Pancreas (tissue), 10 donors: Measurements from ENCODE around the gene IL26. TPM values are rescaled to one million over a fixed set of nuclear protein-coding genes. Genes with fewer than 3 reads are reported as not detected.

Source experiments
- ATAC-seq, 4 donors: fragments of 200-7000 bp; cut with Tn5 transposase; one replicate each; pipeline versions ENCODE4 v1.8.0 to v1.9.1; 2020; ENCODE audit warnings: mild to moderate bottlenecking in 4 of 4, moderate library complexity in 4 of 4
- DNase-seq, 6 donors: peaks; one replicate each; pipeline ENCODE4 v3.0.0-alpha.2; 2020
- FAIRE-seq: peaks from 2 replicates; lab custom pipeline; 2012; peaks lifted over from hg19 to GRCh38; lab: Jason Lieb, UNC
- H3K27ac ChIP-seq, 4 donors: fragments of 200-600 bp; sonication (generic); 1 replicate in 3 of 4; 2 replicates in 1 of 4; pipeline versions ENCODE4 v1.5.0 to v1.8.0; 2020
- H3K27me3 ChIP-seq, 4 donors: fragments of 200-600 bp; one replicate each; pipeline ENCODE4 v1.8.0; 2021
- H3K36me3 ChIP-seq, 3 donors: fragments of 200-600 bp; sonication (generic) in 1 of 3; one replicate each; pipeline versions ENCODE4 v1.5.0 to v1.8.0; 2020 to 2021
- H3K4me1 ChIP-seq, 3 donors: fragments of 200-600 bp; one replicate each; pipeline ENCODE4 v1.8.0; 2021
- H3K4me3 ChIP-seq, 4 donors: fragments of 200-600 bp; sonication (generic) in 2 of 4; one replicate each; pipeline versions ENCODE4 v1.5.0 to v1.8.0; 2020 to 2021
- H3K9me3 ChIP-seq, 4 donors: fragments of 200-600 bp; one replicate each; pipeline ENCODE4 v1.8.0; 2021
- CTCF ChIP-seq, 4 donors: fragments of 200-600 bp; sonication (generic) in 3 of 4; IDR thresholded peaks; one replicate each; pipeline versions ENCODE4 v1.5.0 to v1.8.0; 2021; ENCODE audit warnings: antibody characterized with exemption in 4 of 4
- WGBS, 2 donors: extraction: QIAGEN DNeasy Blood & Tissue Kit; methylation state at CpG; one replicate each; pipeline ENCODE4 v1.1.7; 2013; 5-methylcytosine and 5-hydroxymethylcytosine counted together
- intact Hi-C, 3 donors: fragments of 100-400 bp; cut with DNase I; formaldehyde crosslinking; loops; one replicate each; pipeline versions ENCODE4 v1.11.1 to v1.14.2; 2022
- polyA plus RNA-seq, 2 donors: library from polyadenylated mRNA; stranded (reverse); fragments of 200-250 nt; gene quantifications; one replicate each; pipeline ENCODE4 v1.2.3, GENCODE V29; 2013
- total RNA-seq, 6 donors: library from RNA; stranded (reverse); fragmentation: NEBNext Ultra II Directional in 4 of 6; extraction: Animal tissue kit (Norgen Biotek cat#: 25700) in 4 of 6; gene quantifications; one replicate each; pipeline versions ENCODE4 v1.2.1 to v1.2.4, GENCODE V29; 2021 to 2023
- donor health status: healthy with polysubstance abuse.
- donor health status: DM: no; HTN: no; CAD: no; lungs with moderate emphysema.
- donor health status: DM: no; HTN: no; CAD: no.
- donor health status: control.
- donor health status: control.
- donor health status: Bipolar disorder and iron deficiency.
- donor health status: DM: yes; HTN: yes; CAD: no.
- donor health status: DM: no; HTN: no; CAD: no.
- donor health status: DM: no; HTN: no; CAD: no.
- donor health status: DM: yes; HTN: yes; CAD: no.

IL26 gene
- total and polyA plus RNA-seq, 8 donors = not detected

- H3K9me3 ChIP-seq = no peaks in the 10 kb centered on the region
- no peak for DNase-seq
- intact Hi-C loops = no loop called here
- peak; percentile 65 to 92 (median 74) for ATAC-seq
- H3K27me3 ChIP-seq = no peaks in the 10 kb centered on the region
- no peak for TF ChIP-seq CTCF (IDR thresholded peaks at IDR 0.05)
- FAIRE-seq = no peak
- H3K36me3 ChIP-seq = no peaks in the 10 kb centered on the region
- no peak overlapping the region for H3K4me3 ChIP-seq
- H3K4me1 ChIP-seq = no peaks in the 10 kb centered on the region
- 38 to 41% methylated on average over 3 of the region's 3 CpGs for WGBS, 2 donors
- no peak overlapping the region for H3K27ac ChIP-seq
Measured at GRCh38 chr12:68180792-68181744, 44.5 kb downstream of the IL26 start.

- no peaks in the 10 kb centered on the region for H3K9me3 ChIP-seq
- no peaks in the 10 kb centered on the region for H3K36me3 ChIP-seq
- H3K27me3 ChIP-seq = no peaks in the 10 kb centered on the region
- DNase-seq (no peak), ATAC-seq (no peak), FAIRE-seq (no peak)
- intact Hi-C loops = no loop called here
- no peaks in the 10 kb centered on the region for H3K4me1 ChIP-seq
- TF ChIP-seq CTCF (IDR thresholded peaks at IDR 0.05) = no peak
- H3K4me3 ChIP-seq = no peak overlapping the region
- no peak overlapping the region for H3K27ac ChIP-seq
- 74 to 86% methylated on average over 3 of the region's 3 CpGs for WGBS, 2 donors
Measured at GRCh38 chr12:68178774-68179439, 46.7 kb downstream of the IL26 start.

- Histone ChIP-seq H3K36me3 (no peaks in the 10 kb centered on the region), H3K4me1 (no peaks in the 10 kb centered on the region), H3K9me3 (no peaks in the 10 kb centered on the region), H3K27ac (no peak overlapping the region), H3K4me3 (no peak overlapping the region), H3K27me3 (no peaks in the 10 kb centered on the region)
- no peak for DNase-seq
- no peak for FAIRE-seq
- intact Hi-C loops = no loop called here
- ATAC-seq = no peak
- TF ChIP-seq CTCF (IDR thresholded peaks at IDR 0.05) = no peak
Measured at GRCh38 chr12:68178184-68178583, 47.4 kb downstream of the IL26 start.

GRCh38 chr12:68177562-68177961 is 48.0 kb downstream of the IL26 start:
- DNase-seq (no peak), ATAC-seq (no peak), FAIRE-seq (no peak)
- Histone ChIP-seq H3K27ac (no peak overlapping the region), H3K4me3 (no peak overlapping the region), H3K27me3 (no peaks in the 10 kb centered on the region), H3K4me1 (no peaks in the 10 kb centered on the region), H3K36me3 (no peaks in the 10 kb centered on the region), H3K9me3 (no peaks in the 10 kb centered on the region)
- 86 to 95% methylated on average over 2 of the region's 2 CpGs for WGBS, 2 donors
- TF ChIP-seq CTCF (IDR thresholded peaks at IDR 0.05) = no peak
- intact Hi-C loops = no loop called here

- no peak for FAIRE-seq
- Histone ChIP-seq H3K27ac (no peak overlapping the region), H3K27me3 (no peaks in the 10 kb centered on the region), H3K36me3 (no peaks in the 10 kb centered on the region), H3K4me1 (no peaks in the 10 kb centered on the region), H3K4me3 (no peak overlapping the region), H3K9me3 (no peaks in the 10 kb centered on the region)
- intact Hi-C loops = no loop called here
- no peak for TF ChIP-seq CTCF (IDR thresholded peaks at IDR 0.05)
- no peak for DNase-seq
- no peak for ATAC-seq
Measured at GRCh38 chr12:68176257-68176656, 49.4 kb downstream of the IL26 start.
